NCI-H1092 (cell line): Measurements from ENCODE around the gene P2RY14.

Experiments
- DNase-seq: peaks from one replicate; lab custom pipeline; 2025; lab: John Stamatoyannopoulos, UW

The P2RY14 gene

DNA sequence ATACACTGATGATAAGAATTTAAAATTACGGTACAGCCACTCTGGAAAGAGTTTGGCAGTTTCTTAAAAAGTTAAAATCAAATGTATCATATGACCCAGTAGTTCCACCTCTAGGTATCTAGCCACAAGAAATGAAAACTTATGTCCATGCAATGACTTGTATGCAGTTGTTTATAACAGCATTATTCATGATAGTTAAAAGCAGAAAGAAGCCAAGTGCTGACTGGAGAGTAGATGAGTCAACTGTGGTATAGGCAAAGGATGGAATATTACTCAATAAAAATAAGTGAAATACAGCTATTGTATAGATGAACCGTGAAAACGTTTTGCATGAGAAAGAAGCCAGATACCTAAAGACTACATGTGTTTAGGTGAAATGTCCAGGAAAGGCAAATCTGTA lies 23.4 kb upstream of the P2RY14 start:
- no peak for DNase-seq

DNA sequence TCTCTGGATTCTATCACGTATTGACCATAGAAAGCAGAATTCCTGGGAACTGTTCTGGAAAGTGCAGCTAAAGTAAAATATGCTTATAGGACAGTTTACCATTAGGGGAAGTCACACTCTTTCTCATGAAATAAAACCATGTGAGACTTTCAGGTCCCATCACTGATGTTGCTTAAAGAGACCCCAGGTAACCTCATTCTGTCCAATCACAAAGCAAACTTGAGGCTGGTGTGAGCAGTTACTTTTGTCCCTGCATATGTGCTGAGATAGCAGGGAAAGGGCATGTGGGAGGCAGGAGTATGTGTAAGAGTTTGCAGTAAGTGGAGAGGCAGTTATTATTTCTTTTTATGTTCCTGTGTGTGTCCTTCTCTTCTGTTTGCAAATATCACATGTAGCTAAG lies 22.2 kb upstream of the P2RY14 start:
- no peak for DNase-seq

- no peak for DNase-seq
These were observed 20.7 kb upstream of the P2RY14 start for GRCh38 chr3:151299006-151299405.

- DNase-seq = no peak
These were observed 19.1 kb upstream of the P2RY14 start for GRCh38 chr3:151297429-151297828.

- no peak for DNase-seq
These were observed 17.9 kb upstream of the P2RY14 start for GRCh38 chr3:151296226-151296625.

- DNase-seq = no peak
These were observed 14.8 kb upstream of the P2RY14 start for GRCh38 chr3:151293127-151293526.

GRCh38 chr3:151290673-151291072 lies 12.3 kb upstream of the P2RY14 start:
- no peak for DNase-seq

DNA sequence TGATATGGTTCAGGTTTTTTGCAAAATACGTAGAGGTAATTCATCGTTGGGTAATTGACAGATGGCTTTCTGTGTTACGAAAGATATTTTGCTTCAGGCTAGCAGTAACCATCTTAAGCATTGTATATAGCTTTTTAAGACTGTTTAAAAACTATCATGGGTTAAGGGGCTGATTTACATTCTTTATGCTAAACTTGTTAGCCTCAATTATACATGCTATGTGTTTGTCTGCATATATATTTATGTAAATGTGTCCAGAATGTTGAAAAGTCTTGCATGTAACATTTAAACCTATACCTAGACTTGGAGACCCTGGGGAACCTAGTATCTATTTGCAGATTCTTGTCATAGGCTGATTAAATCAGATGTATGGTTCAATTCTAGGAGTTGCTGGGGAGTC lies 11.1 kb upstream of the P2RY14 start:
- no peak for DNase-seq

DNA sequence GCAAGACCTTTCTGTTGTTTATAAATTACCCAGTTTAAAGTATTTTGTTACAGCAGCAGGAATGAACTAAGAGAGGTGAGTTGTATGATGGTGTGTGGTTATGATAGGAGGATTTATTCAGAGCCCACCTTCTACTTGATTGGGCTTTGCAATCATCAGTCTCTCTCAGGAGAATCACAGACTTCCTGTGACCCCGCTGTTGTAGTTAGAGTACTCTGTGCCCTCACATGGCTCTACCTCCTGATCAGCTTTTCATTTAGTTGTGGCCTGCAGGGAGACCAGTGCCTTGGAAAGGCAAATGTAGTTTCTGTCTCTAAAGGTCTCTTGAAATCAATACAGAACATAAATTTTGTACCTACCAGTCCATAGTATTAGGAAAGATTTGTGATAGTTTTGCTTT lies 7.6 kb upstream of the P2RY14 start:
- no peak for DNase-seq

GRCh38 chr3:151283907-151284461 lies 5.6 kb upstream of the P2RY14 start:
- no peak for DNase-seq

GRCh38 chr3:151283387-151283786 lies 5.0 kb upstream of the P2RY14 start:
- DNase-seq = no peak

DNA sequence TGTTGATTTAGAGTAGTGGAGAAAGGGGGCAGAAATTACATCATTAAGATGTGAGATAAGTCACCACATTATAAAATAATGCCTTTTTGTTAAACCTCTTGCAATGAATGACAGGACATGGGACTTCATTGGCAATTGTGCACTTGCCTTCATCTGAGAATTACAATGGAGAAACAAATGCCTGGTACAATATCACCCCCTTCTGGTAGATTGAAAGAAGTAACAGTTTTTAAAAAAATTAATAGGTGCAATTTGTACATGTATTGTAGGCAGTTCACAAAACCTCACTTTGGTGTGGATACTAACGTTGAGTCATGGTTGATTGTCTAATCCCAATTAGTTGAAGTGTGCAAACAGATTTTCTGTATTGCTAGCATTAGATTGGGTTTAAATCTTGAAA lies 4.6 kb upstream of the P2RY14 start:
- DNase-seq = no peak

DNA sequence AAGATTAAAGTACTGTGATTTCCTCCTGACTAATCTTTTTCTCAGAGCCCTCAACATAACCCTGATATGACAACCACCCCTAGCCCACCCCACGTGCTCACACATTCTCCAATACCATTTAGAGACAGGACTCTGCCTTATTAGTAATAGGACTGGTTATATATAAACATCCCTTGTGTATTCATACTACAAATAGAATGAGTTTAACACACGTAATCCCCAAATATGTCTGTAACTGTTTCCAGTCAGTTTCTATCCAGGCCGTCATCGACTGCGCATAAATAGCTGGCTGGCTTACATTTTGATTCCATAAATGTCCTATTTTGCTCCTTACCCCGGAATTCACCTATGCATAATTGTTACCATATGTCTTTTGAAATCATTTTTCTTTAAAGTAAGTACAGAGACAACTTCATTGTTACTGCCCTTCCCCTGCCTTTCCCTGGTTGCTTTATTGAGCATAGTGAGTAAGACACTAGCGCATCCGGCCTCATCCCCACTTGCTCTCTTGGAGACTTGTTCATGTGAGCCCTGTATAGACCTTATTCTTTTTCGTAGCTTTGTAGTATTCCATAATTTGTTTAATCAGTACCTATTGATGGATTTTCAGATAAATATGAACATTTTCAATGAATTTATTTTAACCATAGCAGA lies 3.5 kb upstream of the P2RY14 start:
- no peak for DNase-seq

- DNase-seq = no peak
These were observed 1.7 kb downstream of the P2RY14 start for GRCh38 chr3:151276687-151277042.

DNA sequence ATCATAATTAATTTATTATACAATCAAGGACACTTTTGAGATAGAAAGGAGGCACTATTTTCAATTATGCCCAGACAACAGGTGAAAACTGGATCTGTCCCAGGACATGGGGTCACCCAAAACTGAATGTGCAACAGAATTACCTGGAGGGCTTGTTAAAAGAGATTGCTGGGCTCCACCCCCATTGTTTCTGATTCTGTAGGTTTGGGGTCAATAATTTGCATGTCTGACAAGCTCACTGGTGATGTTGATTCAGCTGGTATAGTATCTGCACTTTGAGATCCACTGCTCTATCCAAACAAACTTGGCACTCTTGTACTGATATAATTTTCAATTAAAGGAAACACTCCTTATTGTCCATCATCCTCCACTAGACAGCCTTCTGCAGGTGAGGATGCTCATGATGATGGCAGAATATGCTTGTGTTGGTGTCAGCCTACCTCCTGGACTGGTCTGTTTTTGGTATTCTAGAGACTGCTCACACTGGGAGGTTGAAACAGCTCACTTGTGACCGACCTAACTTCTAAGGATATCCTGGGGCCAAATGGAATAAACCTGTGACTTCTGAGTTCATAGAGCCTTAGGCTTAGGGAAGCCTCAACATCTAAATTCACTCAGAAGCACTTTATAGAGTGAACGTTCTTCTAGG lies 2.2 kb downstream of the P2RY14 start:
- DNase-seq = no peak

DNA sequence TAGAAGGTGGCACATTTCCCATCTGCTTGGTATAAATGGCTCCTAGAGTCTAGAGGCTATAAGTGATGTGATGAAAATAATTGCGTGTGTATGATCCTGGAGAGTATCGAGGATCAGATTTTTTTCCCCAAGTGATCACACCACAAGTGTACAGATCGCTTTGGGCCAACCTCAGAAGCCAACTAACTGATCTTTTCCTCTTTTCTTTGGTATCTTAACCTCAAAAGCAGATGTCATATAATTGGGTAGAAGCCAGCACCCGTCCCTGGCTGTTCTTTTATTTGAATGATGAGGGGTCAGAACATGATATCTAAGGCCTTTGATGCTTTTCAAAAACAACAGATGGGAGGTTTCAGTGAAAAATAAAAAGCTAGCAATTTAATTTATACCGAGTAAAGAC lies 3.3 kb downstream of the P2RY14 start:
- DNase-seq = no peak

GRCh38 chr3:151269631-151270030 lies 8.7 kb downstream of the P2RY14 start:
- no peak for DNase-seq

DNA sequence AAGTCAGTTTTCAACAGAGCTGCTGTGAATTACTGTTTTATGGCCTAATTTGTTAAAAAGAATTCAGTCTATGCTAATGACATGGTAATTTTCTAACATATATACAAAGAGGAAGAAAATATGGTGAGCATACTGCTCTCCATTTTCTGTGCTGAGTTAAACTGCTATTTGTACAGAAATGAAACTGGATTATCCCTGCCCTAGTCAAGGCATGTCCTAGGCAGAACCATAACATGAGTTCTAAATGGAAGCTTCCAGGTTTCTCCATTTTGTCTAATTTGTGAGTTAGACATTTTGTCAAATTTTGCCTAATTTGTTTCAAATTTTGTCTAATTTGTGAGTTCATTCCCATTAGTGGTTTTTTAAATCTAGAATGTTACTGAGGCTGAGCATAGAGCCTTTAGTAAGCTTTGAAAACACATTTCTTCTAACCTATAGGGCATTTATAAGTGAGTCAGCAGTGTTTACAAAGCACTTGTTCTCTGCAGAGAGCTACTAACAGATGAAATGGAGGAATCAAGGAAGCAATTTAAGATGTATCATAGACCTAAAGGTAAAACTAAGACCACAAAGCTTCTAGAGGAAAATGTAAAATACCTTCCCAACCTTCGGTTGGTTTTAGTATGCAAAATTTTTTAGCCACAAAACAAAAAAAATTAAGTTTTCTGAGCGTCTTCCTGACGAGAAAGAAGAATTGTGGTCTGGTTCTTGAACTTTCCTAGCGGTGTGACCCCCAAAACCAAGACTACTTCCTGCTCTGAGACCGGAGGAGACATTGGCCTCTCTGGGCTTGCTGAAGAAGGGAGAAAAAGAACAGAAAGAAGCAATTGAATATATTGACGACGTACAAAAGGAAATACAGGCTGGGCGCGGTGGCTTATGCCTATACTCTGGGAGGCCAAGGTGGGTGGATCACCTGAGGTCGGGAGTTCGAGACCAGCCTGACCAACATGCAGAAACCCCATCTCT lies 9.8 kb downstream of the P2RY14 start:
- no peak for DNase-seq

DNA sequence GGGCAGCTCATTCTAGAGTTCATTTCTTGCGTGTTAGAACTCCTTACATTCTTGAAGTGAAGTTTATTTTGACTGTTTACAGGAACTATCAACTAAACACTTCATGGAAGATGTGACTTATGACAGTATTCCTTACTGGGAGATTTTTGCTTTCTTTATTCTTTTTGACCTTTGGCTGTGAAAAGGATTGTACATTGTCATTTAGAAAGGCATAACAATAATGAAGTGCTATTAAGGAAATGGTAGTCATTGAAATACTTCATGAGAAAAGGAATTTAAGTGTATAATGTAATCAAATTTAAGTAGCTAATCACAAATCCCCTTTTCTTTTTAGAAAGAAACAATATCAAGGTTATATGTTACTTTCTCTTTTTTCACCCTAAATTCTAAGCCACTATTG lies 11.3 kb downstream of the P2RY14 start:
- no peak for DNase-seq

GRCh38 chr3:151265866-151266265 lies 12.5 kb downstream of the P2RY14 start:
- DNase-seq = no peak

- DNase-seq = no peak
These were observed 13.2 kb downstream of the P2RY14 start for GRCh38 chr3:151265166-151265565.

DNA sequence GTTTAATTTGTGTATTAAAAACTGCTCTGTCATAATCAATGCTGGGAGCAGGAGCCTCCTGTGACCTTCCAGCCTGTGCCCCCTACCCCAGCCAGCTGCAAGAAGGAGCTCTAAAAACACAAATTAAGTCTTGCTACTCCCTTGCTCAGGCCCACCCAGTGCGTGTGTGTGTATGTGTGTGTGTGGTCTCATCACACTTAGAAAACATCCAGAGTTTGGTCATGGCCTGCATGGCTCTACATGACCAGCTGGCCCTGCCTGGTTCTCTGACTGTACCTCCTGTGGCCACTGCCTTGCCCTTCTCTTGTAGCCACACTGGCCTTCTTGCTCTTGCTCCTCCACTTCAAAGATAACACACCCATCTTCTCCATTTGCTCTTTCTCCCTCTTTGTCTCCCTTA lies 13.7 kb downstream of the P2RY14 start:
- DNase-seq = no peak
